Measurements from ENCODE around the gene PKHD1. TPM values are rescaled to one million over a fixed set of nuclear protein-coding genes. Genes with fewer than 3 reads are reported as not detected.
"Not testable (repeated sequence)": the region's sequence is repeated elsewhere in the genome, so short reads cannot be mapped to it uniquely, and the experiment has no call there.

The PKHD1 gene
- total RNA-seq, 3 donors from 2014 or later, result not detected

DNA sequence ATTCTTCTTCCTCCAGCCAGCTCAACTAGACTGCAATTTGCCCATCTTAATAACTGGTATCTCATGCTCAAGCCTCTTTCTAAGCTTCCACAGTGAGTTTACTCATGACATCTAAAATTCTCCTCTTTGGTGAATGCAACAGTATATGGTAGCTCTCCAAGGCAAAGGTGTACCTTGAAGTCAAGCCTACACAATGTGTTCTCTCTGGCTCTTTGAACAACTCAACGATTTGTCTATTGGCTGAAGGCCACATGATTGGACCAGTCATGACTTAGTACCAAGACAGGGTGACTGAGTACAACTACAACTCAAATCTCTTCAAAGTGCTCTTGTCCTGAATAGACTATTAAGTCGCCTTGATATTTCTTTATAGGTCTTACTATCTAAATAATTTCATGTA, 199.6 kb downstream of the PKHD1 start:
- no peak for ATAC-seq
- Mint-ChIP-seq H3K27me3 (ENCODE audit: low read depth) (peaks cover 4% of the 10 kb centered on the region), H3K4me1 (ENCODE audit: low read depth) (no peaks in the 10 kb centered on the region), H3K4me3 (no peak overlapping the region), H3K9me3 (no peaks in the 10 kb centered on the region), H3K36me3 (ENCODE audit: insufficient read depth) (no peaks in the 10 kb centered on the region)
- DNase-seq, result no peak

GRCh38 chr6:51885957-51886356, 201.5 kb downstream of the PKHD1 start:
- H3K27me3 Mint-ChIP-seq (ENCODE audit: low read depth), result peaks cover 4% of the 10 kb centered on the region
- no peaks in the 10 kb centered on the region for H3K36me3 Mint-ChIP-seq (ENCODE audit: insufficient read depth)
- H3K4me1 Mint-ChIP-seq (ENCODE audit: low read depth), result no peaks in the 10 kb centered on the region
- no peak for DNase-seq
- H3K4me3 Mint-ChIP-seq, result no peak overlapping the region
- no peaks in the 10 kb centered on the region for H3K9me3 Mint-ChIP-seq
- no peak for ATAC-seq

- Mint-ChIP-seq H3K27me3 (ENCODE audit: low read depth) (peaks cover 15% of the 10 kb centered on the region), H3K9me3 (no peaks in the 10 kb centered on the region), H3K36me3 (ENCODE audit: insufficient read depth) (no peaks in the 10 kb centered on the region), H3K4me3 (no peak overlapping the region), H3K4me1 (ENCODE audit: low read depth) (no peaks in the 10 kb centered on the region)
- ATAC-seq (no peak), DNase-seq (no peak)
Measured at GRCh38 chr6:51868591-51869355, 218.6 kb downstream of the PKHD1 start.

- Mint-ChIP-seq H3K4me3 (no peak overlapping the region), H3K4me1 (ENCODE audit: low read depth) (no peaks in the 10 kb centered on the region), H3K27me3 (ENCODE audit: low read depth) (peaks cover 12% of the 10 kb centered on the region), H3K36me3 (ENCODE audit: insufficient read depth) (no peaks in the 10 kb centered on the region), H3K9me3 (no peaks in the 10 kb centered on the region)
- no peak for ATAC-seq
- no peak for DNase-seq
Measured at GRCh38 chr6:51866867-51867266, 220.5 kb downstream of the PKHD1 start.

DNA sequence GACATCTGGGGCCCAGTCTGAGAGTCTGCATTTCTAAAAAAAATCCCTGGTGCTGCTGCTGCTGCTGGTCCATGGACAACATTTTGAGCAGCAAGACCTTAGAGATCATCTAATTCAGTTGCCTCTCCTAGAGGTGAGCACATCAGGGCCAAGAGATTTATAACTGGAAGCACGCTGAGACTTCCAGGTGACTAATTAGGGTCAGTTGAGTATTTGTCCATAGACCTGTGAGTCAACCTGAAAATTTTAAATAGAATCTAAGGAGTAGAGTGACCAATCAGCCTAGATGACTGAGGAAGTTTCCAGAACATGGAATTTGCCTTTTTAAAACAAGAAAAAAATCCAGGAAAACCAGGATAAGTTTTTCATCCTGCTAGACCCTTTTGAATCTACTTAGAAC, 221.4 kb downstream of the PKHD1 start:
- no peaks in the 10 kb centered on the region for H3K9me3 Mint-ChIP-seq
- DNase-seq (no peak), ATAC-seq (no peak)
- no peak overlapping the region for H3K4me3 Mint-ChIP-seq
- peaks cover 11% of the 10 kb centered on the region for H3K27me3 Mint-ChIP-seq (ENCODE audit: low read depth)
- H3K4me1 Mint-ChIP-seq (ENCODE audit: low read depth), result no peaks in the 10 kb centered on the region
- no peaks in the 10 kb centered on the region for H3K36me3 Mint-ChIP-seq (ENCODE audit: insufficient read depth)

- H3K36me3 Mint-ChIP-seq (ENCODE audit: insufficient read depth), result no peaks in the 10 kb centered on the region
- H3K27me3 Mint-ChIP-seq (ENCODE audit: low read depth), result peaks cover 9% of the 10 kb centered on the region
- no peak overlapping the region for H3K4me3 Mint-ChIP-seq
- H3K4me1 Mint-ChIP-seq (ENCODE audit: low read depth), result no peaks in the 10 kb centered on the region
- H3K9me3 Mint-ChIP-seq, result no peaks in the 10 kb centered on the region
- no peak for DNase-seq
- no peak for ATAC-seq
Measured at GRCh38 chr6:51865176-51865575, 222.2 kb downstream of the PKHD1 start.

GRCh38 chr6:51857134-51857533, 230.3 kb downstream of the PKHD1 start:
- DNase-seq, result no peak
- Mint-ChIP-seq H3K27me3 (ENCODE audit: low read depth) (peaks cover 8% of the 10 kb centered on the region), H3K36me3 (ENCODE audit: insufficient read depth) (no peaks in the 10 kb centered on the region), H3K4me3 (no peak overlapping the region), H3K4me1 (ENCODE audit: low read depth) (no peaks in the 10 kb centered on the region), H3K9me3 (no peaks in the 10 kb centered on the region)
- ATAC-seq, result no peak

DNA sequence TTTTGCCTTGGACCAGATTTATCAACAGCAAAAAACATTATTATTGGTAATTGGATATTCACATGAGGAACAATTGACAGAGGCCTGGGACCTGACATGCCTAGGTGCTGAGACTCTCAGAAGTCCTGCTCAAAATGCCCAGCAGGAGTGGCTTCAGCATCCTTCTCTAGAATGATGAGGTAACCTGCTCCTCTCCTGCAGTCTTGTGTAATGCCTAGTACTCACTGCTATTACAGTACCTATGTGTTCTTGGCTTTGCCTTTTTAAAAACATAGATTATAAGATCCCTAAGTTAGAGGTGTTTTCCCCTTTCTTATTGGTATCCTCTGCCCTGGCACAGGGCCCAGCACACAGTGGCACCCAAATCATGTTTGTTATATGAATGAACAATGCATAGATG, 230.9 kb downstream of the PKHD1 start:
- H3K9me3 Mint-ChIP-seq, result no peaks in the 10 kb centered on the region
- ATAC-seq, result no peak

GRCh38 chr6:51855310-51856082, 231.9 kb downstream of the PKHD1 start:
- ATAC-seq, result no peak
- peaks cover 8% of the 10 kb centered on the region for H3K27me3 Mint-ChIP-seq (ENCODE audit: low read depth)

More for the DNA sequence above, 230.9 kb downstream of the PKHD1 start:
- DNase-seq, result no peak
- Mint-ChIP-seq H3K27me3 (ENCODE audit: low read depth) (peaks cover 8% of the 10 kb centered on the region), H3K4me3 (no peak overlapping the region), H3K36me3 (ENCODE audit: insufficient read depth) (no peaks in the 10 kb centered on the region), H3K4me1 (ENCODE audit: low read depth) (no peaks in the 10 kb centered on the region)

DNA sequence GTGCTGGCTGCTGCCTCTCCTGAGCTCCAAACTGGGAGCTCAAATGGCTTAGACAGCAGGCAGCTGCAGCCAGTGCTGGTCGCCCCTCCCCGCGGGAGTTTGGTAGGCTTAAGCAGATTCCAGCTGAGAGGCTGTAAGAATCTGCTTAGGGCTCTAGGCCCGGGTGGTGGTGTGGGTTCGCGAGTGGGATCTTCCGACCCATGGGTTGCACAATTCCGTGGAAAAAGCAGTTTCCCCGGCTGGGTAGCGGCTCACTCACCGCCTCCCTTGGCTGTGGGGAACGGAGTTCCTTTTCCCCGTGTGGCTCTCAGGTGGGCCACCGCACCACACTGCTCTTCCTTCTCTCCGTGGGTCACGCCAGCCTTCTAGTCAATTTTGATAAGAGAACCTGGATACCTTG, 232.5 kb downstream of the PKHD1 start:
- H3K4me1 Mint-ChIP-seq (ENCODE audit: low read depth), result no peaks in the 10 kb centered on the region
- DNase-seq, result no peak
- ATAC-seq, result no peak

More at GRCh38 chr6:51855310-51856082, 231.9 kb downstream of the PKHD1 start:
- Mint-ChIP-seq H3K9me3 (no peaks in the 10 kb centered on the region), H3K4me1 (ENCODE audit: low read depth) (no peaks in the 10 kb centered on the region), H3K4me3 (no peak overlapping the region), H3K36me3 (ENCODE audit: insufficient read depth) (no peaks in the 10 kb centered on the region)
- DNase-seq, result no peak

DNA sequence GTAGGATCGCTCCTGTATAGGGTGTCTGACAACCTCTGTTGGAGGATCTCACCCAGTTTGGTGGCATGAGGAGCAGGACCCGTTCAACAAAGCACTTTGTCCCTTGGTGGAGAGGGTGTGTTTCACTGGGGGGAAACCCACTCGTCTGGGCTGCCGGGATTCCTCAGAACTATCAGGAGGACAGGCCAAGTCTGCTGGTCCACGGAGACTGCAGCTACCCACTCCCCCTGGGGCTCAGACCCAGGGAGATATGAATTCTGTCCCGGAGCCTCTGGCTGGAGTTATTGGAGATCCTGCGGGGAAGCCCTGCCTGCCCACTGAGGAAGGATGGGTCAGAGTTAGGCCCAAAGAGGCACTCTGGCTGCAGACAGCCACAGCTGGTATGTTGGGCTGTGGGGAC, 233.1 kb downstream of the PKHD1 start:
- Mint-ChIP-seq H3K9me3 (no peaks in the 10 kb centered on the region), H3K4me1 (ENCODE audit: low read depth) (no peaks in the 10 kb centered on the region), H3K4me3 (no peak overlapping the region), H3K27me3 (ENCODE audit: low read depth) (peaks cover 8% of the 10 kb centered on the region), H3K36me3 (ENCODE audit: insufficient read depth) (no peaks in the 10 kb centered on the region)
- DNase-seq, result no peak
- ATAC-seq, result no peak

More for the DNA sequence above, 232.5 kb downstream of the PKHD1 start:
- no peak overlapping the region for H3K4me3 Mint-ChIP-seq
- H3K27me3 Mint-ChIP-seq (ENCODE audit: low read depth), result peaks cover 8% of the 10 kb centered on the region
- H3K36me3 Mint-ChIP-seq (ENCODE audit: insufficient read depth), result no peaks in the 10 kb centered on the region
- no peaks in the 10 kb centered on the region for H3K9me3 Mint-ChIP-seq

- H3K36me3 Mint-ChIP-seq (ENCODE audit: insufficient read depth); H3K27me3 Mint-ChIP-seq (ENCODE audit: low read depth); H3K9me3 Mint-ChIP-seq: not testable (repeated sequence)
Measured at GRCh38 chr6:51853109-51853508, 234.3 kb downstream of the PKHD1 start.

GRCh38 chr6:51846531-51846930, 240.9 kb downstream of the PKHD1 start:
- no peaks in the 10 kb centered on the region for H3K36me3 Mint-ChIP-seq (ENCODE audit: insufficient read depth)
- H3K9me3 Mint-ChIP-seq, result no peaks in the 10 kb centered on the region
- no peaks in the 10 kb centered on the region for H3K4me1 Mint-ChIP-seq (ENCODE audit: low read depth)
- ATAC-seq, result no peak
- no peak overlapping the region for H3K4me3 Mint-ChIP-seq
- H3K27me3 Mint-ChIP-seq (ENCODE audit: low read depth), result peaks cover 2% of the 10 kb centered on the region
- DNase-seq, result no peak

More at GRCh38 chr6:51853109-51853508, 234.3 kb downstream of the PKHD1 start:
- H3K4me3 Mint-ChIP-seq; ATAC-seq; H3K4me1 Mint-ChIP-seq (ENCODE audit: low read depth); DNase-seq: not testable (repeated sequence)

GRCh38 chr6:51844336-51844735, 243.1 kb downstream of the PKHD1 start:
- Mint-ChIP-seq H3K36me3 (ENCODE audit: insufficient read depth) (no peaks in the 10 kb centered on the region), H3K4me3 (no peak overlapping the region), H3K4me1 (ENCODE audit: low read depth) (no peaks in the 10 kb centered on the region), H3K9me3 (no peaks in the 10 kb centered on the region), H3K27me3 (ENCODE audit: low read depth) (peaks cover 2% of the 10 kb centered on the region)
- no peak for ATAC-seq
- no peak for DNase-seq
